OCI-LY3 (cell line): ENCODE measurements around the gene NFIB.

Experiments used
- H2AFZ ChIP-seq: fragments of 200-600, 300-600 bp; shearing (Covaris generic); 2 replicates; pipeline ENCODE4 v1.6.0; 2014; ENCODE audit warnings: antibody characterized with exemption, low read depth, low read length
- H3K27ac ChIP-seq: fragments of 200-600, 300-600 bp; sonication (generic); 2 replicates; pipeline ENCODE4 v1.5.1; 2014; ENCODE audit warnings: mild to moderate bottlenecking, low read length, moderate library complexity, mixed read lengths
- H3K27me3 ChIP-seq: fragments of 200-600, 300-600 bp; sonication (generic); 2 replicates; pipeline ENCODE4 v1.6.1; 2014; ENCODE audit warnings: low read depth, low read length, mixed read lengths
- H3K36me3 ChIP-seq: fragments of 200-600, 300-600 bp; sonication (generic); replicated peaks from 2 replicates; pipeline ENCODE3; 2014; ENCODE audit warnings: low read depth, low read length, mixed read lengths
- H3K4me1 ChIP-seq: fragments of 300-600, 200-600 bp; sonication (generic); 2 replicates; pipeline ENCODE4 v1.6.1; 2014; ENCODE audit warnings: low read length, mixed read lengths
- H3K4me2 ChIP-seq: fragments of 200-600, 300-600 bp; sonication (generic); 2 replicates; pipeline ENCODE4 v1.6.1; 2014; ENCODE audit warnings: low read length, mixed read lengths
- H3K4me3 ChIP-seq: fragments of 300-600, 200-600 bp; sonication (generic); 2 replicates; pipeline ENCODE4 v1.5.1; 2014; ENCODE audit warnings: antibody characterized with exemption, mild to moderate bottlenecking, low read length, moderate library complexity
- H3K79me2 ChIP-seq: fragments of 300-600, 200-600 bp; shearing (Covaris generic); 2 replicates; pipeline ENCODE4 v1.6.1; 2014; ENCODE audit warnings: mild to moderate bottlenecking, low read length, mixed read lengths
- H3K9ac ChIP-seq: fragments of 300-600, 200-600 bp; shearing (Covaris generic); 2 replicates; pipeline ENCODE4 v1.6.0; 2014; ENCODE audit warnings: mild to moderate bottlenecking, low read length, moderate library complexity
- H3K9me3 ChIP-seq: fragments of 200-600, 300-600 bp; shearing (Covaris generic); 2 replicates; pipeline ENCODE4 v1.6.1; 2014; ENCODE audit warnings: low read length, mixed read lengths; ENCODE audit not compliant: insufficient read depth
- H4K20me1 ChIP-seq: fragments of 200-600, 300-600 bp; sonication (generic); 2 replicates; pipeline ENCODE4 v1.6.1; 2016; ENCODE audit warnings: low read length, mixed read lengths; ENCODE audit not compliant: insufficient read depth
- CTCF ChIP-seq: fragments of 200-600, 300-600 bp; sonication (generic); IDR thresholded peaks from 2 replicates; pipeline ENCODE4 v1.5.1; 2014; ENCODE audit warnings: antibody characterized with exemption, low read length, low read depth
- EZH2phosphoT487 ChIP-seq: fragments of 200-600 bp; shearing (Covaris generic); IDR thresholded peaks from 2 replicates; pipeline ENCODE4 v1.6.1; 2018; ENCODE audit warnings: antibody characterized with exemption, mixed run types, low read depth

The NFIB gene

GRCh38 chr9:14313951-14314423, at the start of gene NFIB:
TSS of gene NFIB (minus strand) at chr9:14314141. CDS start at chr9:14313511, 630 bp downstream.
- Histone ChIP-seq H4K20me1 (no peaks in the 10 kb centered on the region), H3K79me2 (no peaks in the 10 kb centered on the region), H3K9me3 (no peaks in the 10 kb centered on the region), H3K27ac (no peak within 1 kb of the TSS), H3K4me1 (peaks cover 11% of the 10 kb centered on the region), H3K36me3 (no peaks in the 10 kb centered on the region), H3K4me2 (no peak within 1 kb of the TSS), H2AFZ (no peak within 1 kb of the TSS), H3K27me3 (no peaks in the 10 kb centered on the region), H3K4me3 (no peak within 1 kb of the TSS), H3K9ac (no peak within 1 kb of the TSS)
- TF ChIP-seq EZH2phosphoT487 (no peak), CTCF (no peak)

- Histone ChIP-seq H3K4me1 (no peaks in the 10 kb centered on the region), H2AFZ (no peak overlapping the region), H4K20me1 (no peaks in the 10 kb centered on the region), H3K36me3 (no peaks in the 10 kb centered on the region), H3K9ac (no peak overlapping the region), H3K27ac (no peak overlapping the region), H3K4me3 (no peak overlapping the region), H3K4me2 (no peak overlapping the region), H3K79me2 (no peaks in the 10 kb centered on the region), H3K9me3 (no peaks in the 10 kb centered on the region), H3K27me3 (no peaks in the 10 kb centered on the region)
- TF ChIP-seq EZH2phosphoT487 (no peak), CTCF (no peak)
Observed at GRCh38 chr9:14362175-14362574, 48.2 kb upstream of the NFIB start.

- H3K4me3 ChIP-seq, result no peak overlapping the region
- no peaks in the 10 kb centered on the region for H3K27me3 ChIP-seq
- H3K79me2 ChIP-seq, result no peaks in the 10 kb centered on the region
- no peaks in the 10 kb centered on the region for H4K20me1 ChIP-seq
- no peaks in the 10 kb centered on the region for H3K9me3 ChIP-seq
- H3K36me3 ChIP-seq, result no peaks in the 10 kb centered on the region
- no peak overlapping the region for H3K9ac ChIP-seq
- no peaks in the 10 kb centered on the region for H3K4me1 ChIP-seq
- no peak overlapping the region for H3K27ac ChIP-seq
- H3K4me2 ChIP-seq, result no peak overlapping the region
- no peak for TF ChIP-seq EZH2phosphoT487
- no peak for TF ChIP-seq CTCF
- H2AFZ ChIP-seq, result no peak overlapping the region
Observed at GRCh38 chr9:14361074-14361473, 47.1 kb upstream of the NFIB start.

GRCh38 chr9:14358523-14358922, 44.6 kb upstream of the NFIB start:
- H3K4me2 ChIP-seq, result no peak overlapping the region
- H4K20me1 ChIP-seq, result no peaks in the 10 kb centered on the region
- TF ChIP-seq CTCF (no peak), EZH2phosphoT487 (no peak)
- no peak overlapping the region for H3K27ac ChIP-seq
- no peaks in the 10 kb centered on the region for H3K9me3 ChIP-seq
- H3K79me2 ChIP-seq, result no peaks in the 10 kb centered on the region
- no peak overlapping the region for H2AFZ ChIP-seq
- H3K9ac ChIP-seq, result no peak overlapping the region
- no peaks in the 10 kb centered on the region for H3K36me3 ChIP-seq
- no peak overlapping the region for H3K4me3 ChIP-seq
- no peaks in the 10 kb centered on the region for H3K27me3 ChIP-seq
- no peaks in the 10 kb centered on the region; the same call in 1 of the 2 replicates for H3K4me1 ChIP-seq
